ENCODE results near the gene NCAM1.
"Not testable (repeated sequence)": the region's sequence is repeated elsewhere in the genome, so short reads cannot be mapped to it uniquely, and the experiment has no call there.

Gene NCAM1

GRCh38 chr11:112961146-112961668, at the start of gene NCAM1:
NCAM1 (plus strand) TSS chr11:112961420.
- H3K9ac ChIP-seq (ENCODE audit: low read length) = no peak within 1 kb of the TSS
- H3K27ac ChIP-seq (ENCODE audit: low read length) = no peak within 1 kb of the TSS
- no peak within 1 kb of the TSS for H3K4me3 ChIP-seq (ENCODE audit: low read length)
- no peak for TF ChIP-seq EZH2phosphoT487 (IDR thresholded peaks at IDR 0.05; ENCODE audit: low read depth)
- no peak for TF ChIP-seq CTCF (IDR thresholded peaks at IDR 0.05; ENCODE audit: low read depth, low read length)
- H3K79me2 ChIP-seq (ENCODE audit: low read length) = no peaks in the 10 kb centered on the region
- no peak within 1 kb of the TSS for H3K4me2 ChIP-seq (ENCODE audit: low read length)
- no peaks in the 10 kb centered on the region for H3K27me3 ChIP-seq (ENCODE audit: low read depth, low read length)
- no peak within 1 kb of the TSS for H2AFZ ChIP-seq (ENCODE audit: low read depth, low read length)
- H3K9me3 ChIP-seq (ENCODE audit: insufficient read depth, low read length) = no peaks in the 10 kb centered on the region
- H3K4me1 ChIP-seq (ENCODE audit: low read length) = no peaks in the 10 kb centered on the region
- H3K36me3 ChIP-seq (replicated peaks; ENCODE audit: low read depth, low read length) = no peaks in the 10 kb centered on the region
- H4K20me1 ChIP-seq (ENCODE audit: insufficient read depth, low read length) = no peaks in the 10 kb centered on the region

- Histone ChIP-seq H3K79me2 (ENCODE audit: low read length) (no peaks in the 10 kb centered on the region), H3K36me3 (replicated peaks; ENCODE audit: low read depth, low read length) (no peaks in the 10 kb centered on the region), H2AFZ (ENCODE audit: low read depth, low read length) (no peak overlapping the region), H3K4me2 (ENCODE audit: low read length) (no peak overlapping the region), H4K20me1 (ENCODE audit: insufficient read depth, low read length) (no peaks in the 10 kb centered on the region), H3K27ac (ENCODE audit: low read length) (no peak overlapping the region), H3K4me3 (ENCODE audit: low read length) (no peak overlapping the region), H3K4me1 (ENCODE audit: low read length) (no peaks in the 10 kb centered on the region), H3K9me3 (ENCODE audit: insufficient read depth, low read length) (no peaks in the 10 kb centered on the region), H3K9ac (ENCODE audit: low read length) (no peak overlapping the region), H3K27me3 (ENCODE audit: low read depth, low read length) (no peaks in the 10 kb centered on the region; the same call in 1 of the 2 replicates)
- no peak for TF ChIP-seq CTCF (IDR thresholded peaks at IDR 0.05; ENCODE audit: low read depth, low read length)
- TF ChIP-seq EZH2phosphoT487 (IDR thresholded peaks at IDR 0.05; ENCODE audit: low read depth) = no peak
Observed at GRCh38 chr11:112922606-112923005, 38.6 kb upstream of the NCAM1 start.

GRCh38 chr11:112924836-112925235, 36.4 kb upstream of the NCAM1 start:
- H3K79me2 ChIP-seq (ENCODE audit: low read length); H4K20me1 ChIP-seq (ENCODE audit: insufficient read depth, low read length); H3K4me3 ChIP-seq (ENCODE audit: low read length); H3K27me3 ChIP-seq (ENCODE audit: low read depth, low read length); H3K36me3 ChIP-seq (replicated peaks; ENCODE audit: low read depth, low read length); H2AFZ ChIP-seq (ENCODE audit: low read depth, low read length); H3K4me1 ChIP-seq (ENCODE audit: low read length); H3K27ac ChIP-seq (ENCODE audit: low read length); H3K9ac ChIP-seq (ENCODE audit: low read length); H3K4me2 ChIP-seq (ENCODE audit: low read length); H3K9me3 ChIP-seq (ENCODE audit: insufficient read depth, low read length): not testable (repeated sequence)

GRCh38 chr11:112925516-112926310, 35.5 kb upstream of the NCAM1 start:
- no peak overlapping the region for H3K27ac ChIP-seq (ENCODE audit: low read length)
- no peaks in the 10 kb centered on the region for H3K36me3 ChIP-seq (replicated peaks; ENCODE audit: low read depth, low read length)
- TF ChIP-seq CTCF (IDR thresholded peaks at IDR 0.05; ENCODE audit: low read depth, low read length) (no peak), EZH2phosphoT487 (IDR thresholded peaks at IDR 0.05; ENCODE audit: low read depth) (no peak)
- no peak overlapping the region for H2AFZ ChIP-seq (ENCODE audit: low read depth, low read length)
- no peaks in the 10 kb centered on the region for H3K4me1 ChIP-seq (ENCODE audit: low read length)
- no peak overlapping the region for H3K4me2 ChIP-seq (ENCODE audit: low read length)
- H3K79me2 ChIP-seq (ENCODE audit: low read length) = no peaks in the 10 kb centered on the region
- no peak overlapping the region for H3K9ac ChIP-seq (ENCODE audit: low read length)
- H3K9me3 ChIP-seq (ENCODE audit: insufficient read depth, low read length) = no peaks in the 10 kb centered on the region
- H3K27me3 ChIP-seq (ENCODE audit: low read depth, low read length) = peaks cover 4% of the 10 kb centered on the region; the same call in 1 of the 2 replicates
- H4K20me1 ChIP-seq (ENCODE audit: insufficient read depth, low read length) = no peaks in the 10 kb centered on the region
- H3K4me3 ChIP-seq (ENCODE audit: low read length) = no peak overlapping the region
